HG03378 (cell line): ENCODE data around the gene GPLD1.
"Not testable (repeated sequence)": the region's sequence is repeated elsewhere in the genome, so short reads cannot be mapped to it uniquely, and the experiment has no call there.

Source experiments
- ATAC-seq: cut with Tn5 transposase; IDR thresholded peaks from one replicate; pipeline ENCODE4 v1.9.1; 2021; ENCODE audit warnings: mild to moderate bottlenecking, moderate library complexity; ENCODE audit not compliant: unreplicated experiment

Gene GPLD1

GRCh38 chr6:24489470-24489869, at the start of gene GPLD1:
Gene GPLD1, minus strand, starts transcription at chr6:24489578. Its CDS starts 67 bp downstream, at chr6:24489511.
- ATAC-seq, result no peak

DNA sequence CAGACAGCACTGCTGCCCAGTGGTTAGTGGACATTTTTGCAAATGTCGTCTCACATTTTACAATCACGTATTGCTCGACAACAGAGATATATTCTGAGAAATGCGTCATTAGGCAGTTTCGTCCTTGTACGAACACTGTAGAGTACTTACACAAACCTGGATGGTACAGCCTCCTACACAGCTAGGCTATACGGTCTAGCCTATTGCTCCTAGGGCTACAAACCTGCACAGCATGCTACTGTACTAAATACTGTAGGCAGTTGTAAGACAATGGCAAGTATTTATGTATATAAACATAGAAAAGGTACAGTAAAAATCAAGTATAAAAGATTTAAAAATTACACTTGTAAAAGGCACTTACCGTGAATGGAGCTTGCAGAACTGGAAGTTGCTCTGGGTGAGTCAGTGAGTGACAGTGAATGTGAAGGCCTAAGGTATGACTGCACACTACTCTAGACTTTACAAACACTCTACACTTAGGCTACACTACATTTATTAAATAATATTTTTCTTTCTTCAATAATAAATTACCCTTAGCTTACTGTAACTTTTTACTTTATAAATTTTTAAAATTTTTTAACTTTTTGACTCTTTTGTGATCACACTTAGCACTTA, 48.5 kb upstream of the GPLD1 start:
- no peak for ATAC-seq

DNA sequence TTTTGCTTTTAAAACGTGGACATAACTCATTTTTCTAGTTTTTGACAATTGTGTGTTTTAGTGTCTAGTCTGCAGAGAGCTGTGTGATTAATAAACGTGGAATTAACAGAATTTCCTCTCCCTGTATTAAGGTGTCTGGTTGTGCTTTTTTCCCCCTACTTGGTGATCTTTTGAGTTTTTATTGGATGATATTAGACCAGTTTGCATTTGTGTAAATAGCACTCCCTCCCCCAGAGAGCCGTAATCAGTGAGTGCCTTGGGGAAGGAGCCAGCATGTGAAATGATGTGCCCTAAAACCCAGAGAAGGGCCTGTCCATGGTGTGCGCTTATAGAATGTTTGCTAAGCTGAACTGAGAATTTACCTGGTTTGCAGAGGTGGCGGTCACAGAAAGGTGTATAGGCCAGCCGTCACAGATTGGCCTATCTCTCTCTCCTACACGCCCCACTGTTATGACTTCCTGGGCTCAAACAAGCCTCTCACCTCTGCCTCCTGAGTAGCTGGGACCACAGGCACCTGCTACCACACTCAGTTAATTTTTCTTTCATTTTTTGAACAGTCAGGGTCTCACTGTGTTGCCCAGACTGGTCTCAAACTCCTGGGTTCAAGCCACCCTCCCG, 47.8 kb upstream of the GPLD1 start:
- ATAC-seq, result no peak

DNA sequence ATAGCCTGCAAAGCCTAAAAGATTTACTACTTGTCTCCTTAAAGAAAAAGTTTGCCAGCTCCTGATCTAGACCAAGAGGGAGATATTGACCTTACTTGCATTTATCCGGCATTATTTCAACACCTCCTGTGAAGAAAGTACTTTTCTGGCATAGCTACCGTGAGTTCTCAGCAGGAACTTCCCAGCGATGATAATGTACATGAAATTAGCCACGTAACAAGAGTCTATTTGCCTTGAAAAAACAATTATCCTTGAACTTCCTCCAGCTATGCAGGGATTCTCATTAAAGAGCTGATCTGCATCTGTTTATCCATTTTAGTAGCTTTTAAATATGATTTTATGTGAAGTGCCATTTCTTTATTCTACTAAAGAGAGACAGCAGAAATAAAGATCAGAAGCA, 47.1 kb upstream of the GPLD1 start:
- no peak for ATAC-seq

DNA sequence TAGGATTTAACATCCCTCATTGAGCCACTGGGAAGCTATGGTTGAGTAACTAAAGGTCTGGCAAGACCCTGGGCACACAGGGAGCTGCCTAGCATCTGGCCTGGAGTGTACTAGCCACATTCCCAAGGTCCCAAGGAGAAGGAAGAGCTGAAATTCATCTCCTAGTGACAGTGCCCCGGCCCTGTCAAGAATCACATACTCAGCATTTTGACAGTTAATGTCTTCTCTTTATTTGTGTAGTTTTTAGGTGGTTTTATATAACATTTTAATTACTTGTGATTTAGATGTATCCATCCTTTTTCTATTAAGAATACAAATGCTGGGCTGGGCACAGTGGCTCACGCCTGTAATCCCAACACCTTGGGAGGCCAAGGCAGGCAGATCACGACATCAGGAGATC, 45.8 kb upstream of the GPLD1 start:
- ATAC-seq, result no peak

GRCh38 chr6:24534329-24534728, 45.0 kb upstream of the GPLD1 start:
- ATAC-seq, result no peak

DNA sequence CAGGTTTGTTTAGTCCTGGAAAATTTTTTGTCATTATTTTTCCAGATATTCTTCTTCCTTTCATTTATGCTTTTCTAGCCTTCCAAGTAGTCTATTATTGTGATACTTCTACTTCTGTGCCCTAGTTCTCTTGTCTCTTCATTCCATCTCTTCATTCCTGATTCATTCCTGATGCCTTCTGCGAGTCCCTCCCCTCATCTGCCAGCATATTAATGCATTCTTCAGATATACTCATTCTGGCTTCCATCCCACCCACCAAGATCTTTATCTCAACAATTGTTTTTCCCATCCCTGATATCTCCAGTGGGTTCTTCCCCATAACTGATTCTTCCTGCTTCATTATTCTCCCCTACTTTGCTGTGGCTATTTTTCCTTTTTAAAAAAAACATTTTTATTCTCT, 40.6 kb upstream of the GPLD1 start:
- no peak for ATAC-seq

GRCh38 chr6:24524805-24525204, 35.4 kb upstream of the GPLD1 start:
- peak; percentile 29 for ATAC-seq

GRCh38 chr6:24524329-24524728, 35.0 kb upstream of the GPLD1 start:
- no peak for ATAC-seq

- ATAC-seq, result peak; percentile 56
These were observed 33.1 kb upstream of the GPLD1 start for GRCh38 chr6:24522228-24523176.

GRCh38 chr6:24520929-24521546, 31.7 kb upstream of the GPLD1 start:
- peak; percentile 32 for ATAC-seq

DNA sequence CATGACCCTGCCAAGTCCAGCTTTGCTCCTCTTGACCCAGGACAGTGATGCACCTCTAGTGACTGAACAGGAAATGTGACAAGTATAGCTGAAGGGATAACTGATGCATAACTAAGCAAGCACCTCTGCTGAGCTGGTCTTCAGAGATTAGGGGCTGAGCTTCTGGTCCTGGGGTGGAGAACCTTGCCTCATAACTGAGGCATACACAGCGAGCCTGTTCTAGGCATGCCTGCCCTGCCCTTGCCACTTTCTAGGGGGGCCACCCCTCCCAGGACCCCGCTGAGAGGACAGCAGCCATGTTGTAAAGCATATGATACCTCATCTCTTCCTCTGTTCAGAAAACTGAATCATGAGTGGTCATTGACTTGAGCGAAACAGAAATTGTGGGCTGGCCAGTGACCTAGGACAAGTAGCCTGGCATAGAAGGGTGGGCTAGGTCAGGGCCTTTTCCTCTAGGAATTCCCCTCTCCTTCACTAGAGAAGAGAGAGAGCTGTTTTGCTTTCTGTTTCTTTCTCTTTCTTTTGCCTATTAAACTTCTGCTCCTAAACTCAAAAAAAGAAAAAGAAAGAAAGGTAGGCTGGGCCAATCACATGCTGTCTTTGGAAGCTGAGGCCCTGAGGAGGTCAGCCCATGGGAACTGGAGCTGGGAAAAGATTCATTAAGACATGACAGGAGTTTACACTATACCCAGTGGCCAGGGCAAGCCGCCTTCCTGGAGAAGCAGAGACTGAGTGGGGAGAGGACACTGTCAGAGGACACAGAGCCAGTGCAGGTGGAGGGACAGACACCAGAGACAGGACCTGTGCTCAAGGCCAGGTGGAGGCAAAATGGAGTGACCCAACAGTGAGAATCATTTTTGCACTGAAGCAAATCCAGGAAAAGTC, 28.5 kb upstream of the GPLD1 start:
- peak; percentile 86 for ATAC-seq

- ATAC-seq, result no peak
These were observed 24.2 kb upstream of the GPLD1 start for GRCh38 chr6:24513602-24514001.

GRCh38 chr6:24511976-24512375, 22.6 kb upstream of the GPLD1 start:
- not testable (repeated sequence) for ATAC-seq

- ATAC-seq, result no peak
These were observed 17.6 kb upstream of the GPLD1 start for GRCh38 chr6:24506814-24507520.

DNA sequence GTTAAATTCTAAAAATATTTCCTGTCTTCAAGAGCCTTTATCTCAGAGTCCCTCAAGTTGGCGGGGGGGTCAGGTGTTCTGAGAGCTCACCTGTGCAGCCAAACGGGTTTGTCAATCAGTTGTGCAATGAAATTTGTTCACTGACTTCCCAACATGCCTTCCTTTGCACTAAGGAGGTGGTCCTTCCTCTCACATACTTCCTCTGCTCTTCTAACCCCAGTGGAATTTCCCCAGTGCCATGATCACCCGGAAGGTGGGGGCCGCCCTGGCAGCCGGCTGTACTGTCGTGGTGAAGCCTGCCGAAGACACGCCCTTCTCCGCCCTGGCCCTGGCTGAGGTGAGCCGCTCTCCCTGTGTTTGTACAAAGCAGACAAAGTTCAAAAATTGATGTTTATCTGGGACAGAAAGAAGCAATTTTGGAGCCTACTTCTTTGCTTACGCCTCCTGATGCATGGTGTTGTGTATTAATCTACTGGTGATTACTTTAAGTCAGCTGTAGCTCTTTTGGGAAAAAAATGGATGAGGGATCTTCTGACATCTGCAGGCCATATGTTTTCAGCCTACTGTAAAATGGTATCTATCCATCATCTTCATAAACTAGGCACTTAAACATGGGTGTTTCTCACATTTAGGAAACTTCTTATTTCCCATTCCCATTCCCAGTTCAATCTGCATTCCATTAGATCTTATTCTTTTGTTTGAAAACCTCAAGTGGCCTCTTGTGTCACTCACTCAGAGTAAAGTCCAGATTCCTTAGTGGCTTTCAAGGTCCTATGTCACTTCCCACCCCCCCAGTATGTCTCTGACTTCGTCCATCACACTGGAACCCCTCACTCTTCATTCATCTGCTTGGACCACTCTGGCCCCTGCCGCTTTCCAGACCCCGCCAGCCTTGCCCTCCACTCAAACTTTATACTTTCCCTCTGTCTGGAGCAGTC, 15.5 kb upstream of the GPLD1 start:
- no peak for ATAC-seq

GRCh38 chr6:24504287-24504648, 14.9 kb upstream of the GPLD1 start:
- ATAC-seq, result no peak

DNA sequence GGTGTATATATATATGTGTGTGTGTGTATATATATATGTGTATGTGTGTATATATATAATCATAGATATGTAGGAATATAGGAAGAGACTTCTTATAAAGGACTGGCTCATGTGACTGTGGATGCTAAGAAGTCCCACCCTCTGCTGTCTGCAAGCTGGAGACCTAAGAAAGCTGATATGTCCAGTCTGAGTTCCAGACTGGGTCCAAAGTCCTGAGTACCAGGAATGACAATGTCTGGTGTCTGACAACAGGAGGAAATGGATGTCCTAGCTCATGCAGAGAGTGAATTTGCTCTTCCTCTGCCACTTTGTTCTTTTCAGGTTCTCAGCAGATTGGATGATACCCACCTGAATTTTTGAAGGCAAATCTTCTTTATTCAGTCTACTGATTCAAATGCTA, 12.5 kb upstream of the GPLD1 start:
- ATAC-seq, result no peak

DNA sequence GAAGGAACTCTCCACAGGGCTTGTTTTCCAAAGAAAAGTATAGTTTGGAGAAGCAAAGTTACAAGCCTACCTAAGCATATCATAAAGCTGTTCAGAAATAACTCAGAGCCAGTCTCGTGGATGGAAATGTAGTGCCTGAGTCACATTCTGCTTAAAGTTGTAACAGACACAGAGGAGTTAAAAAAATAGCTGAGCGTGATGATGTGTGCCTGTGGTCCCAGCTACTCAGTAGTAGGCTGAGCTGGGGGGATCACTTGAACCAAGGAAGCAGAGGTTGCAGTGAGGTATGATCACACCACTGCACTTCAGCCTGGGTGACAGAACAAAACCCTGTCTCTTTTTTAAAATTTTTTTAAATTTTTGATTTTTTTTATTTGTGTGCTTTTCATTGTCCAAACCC, 12.0 kb upstream of the GPLD1 start:
- ATAC-seq, result no peak
